CD4-positive, alpha-beta T cell treated with Interleukin-1 beta for 1 hour (primary cell): ENCODE measurements around the gene TRIB2.
"Not testable (repeated sequence)": the region's sequence is repeated elsewhere in the genome, so short reads cannot be mapped to it uniquely, and the experiment has no call there.

ENCODE experiments used
- DNase-seq, 2 donors: peaks; one replicate each; pipeline ENCODE4 v3.0.0-alpha.2; 2020 to 2022

TRIB2 gene

GRCh38 chr2:12716282-12717190 is at the start of gene TRIB2:
TRIB2 (plus strand) TSS chr2:12716936; CDS start chr2:12718308, 1,372 bp downstream.
- DNase-seq = peak; percentile 93

GRCh38 chr2:12669036-12669435 is 47.7 kb upstream of the TRIB2 start:
- DNase-seq = no peak

GRCh38 chr2:12672711-12673315 is 43.9 kb upstream of the TRIB2 start:
- no peak for DNase-seq

GRCh38 chr2:12674644-12675328 is 42.0 kb upstream of the TRIB2 start:
- DNase-seq = no peak

- DNase-seq = no peak
These were observed 41.4 kb upstream of the TRIB2 start for GRCh38 chr2:12675352-12675795.

GRCh38 chr2:12675801-12676200 is 40.9 kb upstream of the TRIB2 start:
- no peak for DNase-seq

GRCh38 chr2:12676771-12677170 is 40.0 kb upstream of the TRIB2 start:
- DNase-seq = no peak

- DNase-seq = no peak
These were observed 38.5 kb upstream of the TRIB2 start for GRCh38 chr2:12678186-12678585.

GRCh38 chr2:12679550-12680072 is 37.1 kb upstream of the TRIB2 start:
- DNase-seq = no peak

GRCh38 chr2:12680115-12680514 is 36.6 kb upstream of the TRIB2 start:
- DNase-seq = not testable (repeated sequence)

- no peak for DNase-seq
These were observed 34.7 kb upstream of the TRIB2 start for GRCh38 chr2:12682017-12682416.

GRCh38 chr2:12683457-12684100 is 33.2 kb upstream of the TRIB2 start:
- no peak for DNase-seq

- DNase-seq = no peak
These were observed 32.2 kb upstream of the TRIB2 start for GRCh38 chr2:12684471-12684936.

GRCh38 chr2:12685145-12685544 is 31.6 kb upstream of the TRIB2 start:
- DNase-seq = no peak

- no peak for DNase-seq
These were observed 30.8 kb upstream of the TRIB2 start for GRCh38 chr2:12685956-12686355.

GRCh38 chr2:12686708-12687283 is 29.9 kb upstream of the TRIB2 start:
- no peak for DNase-seq

- no peak for DNase-seq
These were observed 28.6 kb upstream of the TRIB2 start for GRCh38 chr2:12688091-12688490.

- no peak for DNase-seq
These were observed 27.8 kb upstream of the TRIB2 start for GRCh38 chr2:12688893-12689292.

GRCh38 chr2:12693509-12693908 is 23.2 kb upstream of the TRIB2 start:
- no peak for DNase-seq

- no peak for DNase-seq
These were observed 21.6 kb upstream of the TRIB2 start for GRCh38 chr2:12694990-12695774.

- no peak for DNase-seq
These were observed 19.1 kb upstream of the TRIB2 start for GRCh38 chr2:12697617-12698016.
